ENCODE data around the gene SLFN13. TPM values are rescaled to one million over a fixed set of nuclear protein-coding genes. Genes with fewer than 3 reads are reported as not detected.
A peak's percentile ranks its signal among the peaks of the same experiment; 100 is the strongest.

The SLFN13 gene
- total RNA-seq, 2 experiments from 2014 or later = 39.9 to 41.8 TPM

DNA sequence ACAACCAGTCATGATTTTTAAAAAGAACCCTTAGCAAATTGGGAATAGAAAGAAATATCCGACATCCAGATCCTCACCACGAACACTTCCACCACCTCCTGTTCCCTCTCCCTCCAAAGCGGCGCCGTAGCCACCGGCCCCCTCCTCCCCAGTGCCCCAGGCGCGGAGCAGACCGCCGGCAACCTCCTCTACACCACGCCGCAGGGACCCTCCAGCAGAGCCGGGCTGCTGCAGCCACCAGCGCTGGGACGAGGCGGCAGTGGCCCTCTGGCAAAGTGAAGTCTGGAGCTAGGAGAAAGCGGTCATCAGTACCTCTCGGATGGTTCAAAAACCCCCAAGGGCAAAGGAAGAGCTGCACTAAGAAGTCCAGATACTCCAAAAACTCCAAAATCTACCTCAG, 41.4 kb upstream of the SLFN13 start:
- DNase-seq (no peak), ATAC-seq (no peak)
- TF ChIP-seq, protein P1, sequence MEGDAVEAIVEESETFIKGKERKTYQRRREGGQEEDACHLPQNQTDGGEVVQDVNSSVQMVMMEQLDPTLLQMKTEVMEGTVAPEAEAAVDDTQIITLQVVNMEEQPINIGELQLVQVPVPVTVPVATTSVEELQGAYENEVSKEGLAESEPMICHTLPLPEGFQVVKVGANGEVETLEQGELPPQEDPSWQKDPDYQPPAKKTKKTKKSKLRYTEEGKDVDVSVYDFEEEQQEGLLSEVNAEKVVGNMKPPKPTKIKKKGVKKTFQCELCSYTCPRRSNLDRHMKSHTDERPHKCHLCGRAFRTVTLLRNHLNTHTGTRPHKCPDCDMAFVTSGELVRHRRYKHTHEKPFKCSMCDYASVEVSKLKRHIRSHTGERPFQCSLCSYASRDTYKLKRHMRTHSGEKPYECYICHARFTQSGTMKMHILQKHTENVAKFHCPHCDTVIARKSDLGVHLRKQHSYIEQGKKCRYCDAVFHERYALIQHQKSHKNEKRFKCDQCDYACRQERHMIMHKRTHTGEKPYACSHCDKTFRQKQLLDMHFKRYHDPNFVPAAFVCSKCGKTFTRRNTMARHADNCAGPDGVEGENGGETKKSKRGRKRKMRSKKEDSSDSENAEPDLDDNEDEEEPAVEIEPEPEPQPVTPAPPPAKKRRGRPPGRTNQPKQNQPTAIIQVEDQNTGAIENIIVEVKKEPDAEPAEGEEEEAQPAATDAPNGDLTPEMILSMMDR (IDR thresholded peaks at IDR 0.05) = no peak
- Mint-ChIP-seq H3K27me3 (no peaks in the 10 kb centered on the region), H3K4me1 (ENCODE audit: low read depth) (peaks cover 64% of the 10 kb centered on the region), H3K9me3 (peaks cover 25% of the 10 kb centered on the region), H3K36me3 (ENCODE audit: low read depth) (peaks cover 76% of the 10 kb centered on the region), H3K27ac (no peak overlapping the region), H3K4me3 (no peak overlapping the region)
- POLR2A ChIA-PET = interaction anchor here (0.9 to 1.1 kb wide), 2 partner anchors 16 to 38 kb away, joined by 3 read pairs; no protein-coding TSS in a partner anchor
- CTCF ChIA-PET = no interaction called here
- intact Hi-C loops (cut with micrococcal nuclease) = loop anchor here (5.0 kb wide), 2 partner anchors 42 to 118 kb away; partner anchors contain the start of gene SLFN11

DNA sequence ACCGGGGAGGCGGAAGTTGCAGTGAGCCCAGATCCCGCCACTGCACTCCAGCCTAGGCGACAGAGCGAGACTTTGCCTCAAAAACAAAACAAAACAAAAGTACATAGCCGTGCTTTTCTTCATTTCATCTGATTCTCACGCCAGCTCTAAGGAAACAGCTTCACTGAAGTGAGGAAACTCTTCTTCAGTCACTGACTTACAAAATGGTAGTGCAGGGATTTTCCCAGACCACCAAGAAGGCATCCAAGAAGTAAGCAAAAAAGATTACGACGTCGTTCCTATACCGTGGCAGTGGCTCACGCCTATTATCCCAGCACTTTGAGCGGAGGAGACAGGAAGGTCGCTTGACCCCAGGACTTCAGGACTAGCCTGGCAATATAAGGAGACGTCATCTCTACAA, 40.4 kb upstream of the SLFN13 start:
- Mint-ChIP-seq H3K9me3 (peaks cover 30% of the 10 kb centered on the region), H3K36me3 (ENCODE audit: low read depth) (peaks cover 83% of the 10 kb centered on the region), H3K4me1 (ENCODE audit: low read depth) (peaks cover 66% of the 10 kb centered on the region), H3K27ac (no peak overlapping the region), H3K27me3 (no peaks in the 10 kb centered on the region), H3K4me3 (no peak overlapping the region)
- intact Hi-C loops (cut with micrococcal nuclease) = loop anchor here (5.0 kb wide), 2 partner anchors 43 to 117 kb away; partner anchors contain the start of gene SLFN11
- ATAC-seq = no peak
- no peak for DNase-seq
- TF ChIP-seq, protein P1 (IDR thresholded peaks at IDR 0.05) = no peak
- ChIA-PET CTCF (interaction anchor here (0.9 to 4.4 kb wide), 3 partner anchors 14 to 177 kb away, joined by 3 to 22 read pairs (median 3); no protein-coding TSS in a partner anchor), POLR2A (interaction anchor here (2.7 to 2.9 kb wide), 3 partner anchors 9 to 115 kb away, joined by 6 to 24 read pairs (median 18); partner anchors contain the start of gene SLFN11)

DNA sequence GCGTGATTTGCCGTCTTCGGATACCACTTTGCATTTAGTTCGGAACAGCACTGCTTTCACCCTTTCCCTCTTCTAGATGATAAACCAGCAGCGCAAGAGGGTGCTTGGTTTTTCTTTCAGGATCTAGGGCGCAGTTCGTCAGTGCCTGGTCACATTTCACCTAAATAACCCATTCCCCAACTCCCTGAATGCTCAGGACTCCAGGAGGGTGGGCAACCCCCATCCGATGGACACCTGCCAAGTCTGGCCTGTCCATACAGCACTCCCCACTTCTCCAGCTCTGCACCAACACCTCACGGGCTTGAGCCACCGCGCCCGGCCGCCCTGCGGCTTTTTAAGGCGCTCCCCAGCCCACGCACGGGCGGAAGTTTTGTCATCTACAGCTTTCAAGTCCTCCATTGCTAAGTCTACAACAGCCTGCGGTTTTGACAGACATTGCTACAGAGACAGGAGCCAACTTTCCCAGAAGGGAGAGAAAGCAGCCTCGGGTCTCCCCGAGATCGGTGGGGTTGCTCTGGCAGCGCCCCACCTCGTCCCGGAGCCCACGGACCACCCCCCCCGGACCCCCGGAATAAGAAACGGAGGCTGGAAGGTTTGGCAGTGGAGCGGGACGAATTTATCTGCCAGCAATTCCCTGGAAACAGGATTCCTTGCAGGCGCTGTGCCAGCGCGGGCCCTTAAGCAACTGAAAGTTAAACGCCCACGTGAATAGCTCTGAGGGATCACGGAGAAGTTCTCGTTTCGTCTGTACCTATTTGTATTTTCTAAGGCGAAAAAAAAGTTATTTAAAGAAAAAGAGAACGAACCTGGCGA, 38.6 kb upstream of the SLFN13 start:
- intact Hi-C loops (cut with micrococcal nuclease) = loop anchor here (5.0 kb wide), 2 partner anchors 45 to 115 kb away; partner anchors contain the start of gene SLFN11
- ChIA-PET POLR2A (interaction anchor here (0.7 to 2.9 kb wide), 19 partner anchors 11 to 268 kb away, joined by 3 to 24 read pairs (median 4); partner anchors contain the start of genes AP2B1, SLFN11, SLFN12L and SLFN13), CTCF (interaction anchor here (0.8 to 4.4 kb wide), 8 partner anchors 12 to 314 kb away, joined by 3 to 22 read pairs (median 4); partner anchors contain the start of gene SLFN12L)
- peak; percentile 65 for ATAC-seq
- Mint-ChIP-seq H3K4me3 (peak overlapping the region; percentile 78), H3K9me3 (peaks cover 40% of the 10 kb centered on the region), H3K36me3 (ENCODE audit: low read depth) (peaks cover 85% of the 10 kb centered on the region), H3K4me1 (ENCODE audit: low read depth) (peaks cover 50% of the 10 kb centered on the region), H3K27ac (peak overlapping the region; percentile 93), H3K27me3 (no peaks in the 10 kb centered on the region)
- TF ChIP-seq, protein P1 (IDR thresholded peaks at IDR 0.05) = no peak
- DNase-seq = peak; percentile 94

DNA sequence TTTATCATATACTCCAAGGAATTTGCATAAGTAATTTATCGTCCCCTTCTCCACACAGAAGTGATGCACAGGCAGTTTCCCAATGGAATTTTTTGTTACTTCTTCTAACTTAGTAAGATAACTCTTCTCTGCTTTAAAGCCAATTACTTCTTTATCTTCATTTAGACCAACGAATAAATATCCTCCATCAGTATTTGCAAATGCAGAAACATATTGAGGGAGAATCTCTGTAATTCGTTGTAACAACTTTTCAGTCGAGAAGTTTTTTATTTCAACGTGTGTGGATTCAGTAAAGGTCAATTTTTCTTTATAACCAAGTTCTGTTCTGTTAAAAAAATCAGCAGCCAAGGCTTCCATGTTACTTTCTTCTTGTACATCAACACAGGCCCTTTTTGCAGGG, 30.7 kb upstream of the SLFN13 start:
- CTCF ChIA-PET = no interaction called here
- intact Hi-C loops (cut with micrococcal nuclease) = no loop called here
- DNase-seq = no peak
- no peak overlapping the region for H3K27ac Mint-ChIP-seq
- no peak overlapping the region for H3K4me3 Mint-ChIP-seq
- H3K27me3 Mint-ChIP-seq = no peaks in the 10 kb centered on the region
- H3K4me1 Mint-ChIP-seq (ENCODE audit: low read depth) = peaks cover 14% of the 10 kb centered on the region
- ATAC-seq = no peak
- TF ChIP-seq, protein P1 (IDR thresholded peaks at IDR 0.05) = no peak
- peaks cover 29% of the 10 kb centered on the region for H3K9me3 Mint-ChIP-seq
- peaks cover 79% of the 10 kb centered on the region for H3K36me3 Mint-ChIP-seq (ENCODE audit: low read depth)
- POLR2A ChIA-PET = interaction anchor here (1.0 kb wide), 1 partner anchor 35 kb away, joined by 3 read pairs; no protein-coding TSS in a partner anchor

DNA sequence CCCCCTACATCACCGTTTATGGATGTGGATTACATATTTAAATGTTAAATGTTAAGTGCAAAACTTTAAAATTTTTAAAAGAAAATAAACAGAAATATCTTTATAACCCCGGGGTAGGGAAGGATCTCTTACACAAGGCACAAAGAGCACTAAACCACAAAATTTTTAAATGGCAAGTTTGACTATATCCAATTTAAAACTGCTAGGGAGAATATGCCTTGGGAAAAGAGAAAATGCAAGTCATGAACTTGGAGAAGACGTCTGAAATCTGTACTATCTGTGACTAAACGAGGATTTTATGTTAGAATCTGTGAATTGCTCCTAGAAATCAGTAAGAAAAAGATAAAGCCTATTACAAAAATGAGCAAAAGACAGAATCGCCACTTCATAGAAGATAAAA, 28.7 kb upstream of the SLFN13 start:
- Mint-ChIP-seq H3K4me3 (no peak overlapping the region), H3K4me1 (ENCODE audit: low read depth) (peaks cover 11% of the 10 kb centered on the region), H3K36me3 (ENCODE audit: low read depth) (peaks cover 79% of the 10 kb centered on the region), H3K27me3 (no peaks in the 10 kb centered on the region), H3K27ac (no peak overlapping the region), H3K9me3 (peaks cover 26% of the 10 kb centered on the region)
- POLR2A ChIA-PET = no interaction called here
- TF ChIP-seq, protein P1 (IDR thresholded peaks at IDR 0.05) = no peak
- intact Hi-C loops (cut with micrococcal nuclease) = no loop called here
- no peak for DNase-seq
- CTCF ChIA-PET = no interaction called here
- ATAC-seq = no peak
